Measurements from ENCODE around the gene RPAP3.

RPAP3 gene

GRCh38 chr12:47705566-47706425, at the start of gene RPAP3:
TSS of gene RPAP3 (minus strand) at chr12:47706030. CDS start at chr12:47702840, 3,190 bp downstream.
- peak; percentile 23 to 94 (median 86) for DNase-seq

- peak in 8 of 58 donors; percentile 11 to 51 (median 23) for DNase-seq
These were observed 49.1 kb upstream of the RPAP3 start for GRCh38 chr12:47754881-47755280.

GRCh38 chr12:47754126-47754525, 48.3 kb upstream of the RPAP3 start:
- no peak for DNase-seq

GRCh38 chr12:47753021-47754001, 47.5 kb upstream of the RPAP3 start:
- peak in 40 of 58 donors; percentile 15 to 73 (median 40) for DNase-seq

GRCh38 chr12:47752552-47752951, 46.7 kb upstream of the RPAP3 start:
- no peak for DNase-seq

- no peak for DNase-seq
These were observed 46.3 kb upstream of the RPAP3 start for GRCh38 chr12:47752121-47752520.

- no peak for DNase-seq
These were observed 45.7 kb upstream of the RPAP3 start for GRCh38 chr12:47751561-47751960.

- DNase-seq: no peak
These were observed 45.2 kb upstream of the RPAP3 start for GRCh38 chr12:47750916-47751470.

- no peak for DNase-seq
These were observed 44.5 kb upstream of the RPAP3 start for GRCh38 chr12:47750229-47750798.

- DNase-seq: no peak
These were observed 43.1 kb upstream of the RPAP3 start for GRCh38 chr12:47748899-47749298.

- no peak for DNase-seq
These were observed 42.6 kb upstream of the RPAP3 start for GRCh38 chr12:47748507-47748828.

GRCh38 chr12:47747596-47748506, 42.0 kb upstream of the RPAP3 start:
- no peak for DNase-seq

GRCh38 chr12:47747126-47747525, 41.3 kb upstream of the RPAP3 start:
- no peak for DNase-seq

- DNase-seq: no peak
These were observed 40.7 kb upstream of the RPAP3 start for GRCh38 chr12:47746523-47746922.

- DNase-seq: no peak
These were observed 40.2 kb upstream of the RPAP3 start for GRCh38 chr12:47746073-47746472.

GRCh38 chr12:47745485-47746041, 39.7 kb upstream of the RPAP3 start:
- DNase-seq: peak in 6 of 58 donors; percentile 7 to 35 (median 19)

GRCh38 chr12:47744778-47745436, 39.1 kb upstream of the RPAP3 start:
- DNase-seq: no peak

GRCh38 chr12:47744005-47744651, 38.3 kb upstream of the RPAP3 start:
- no peak for DNase-seq
